ENCODE results near the gene DDIT3.
"Not testable (repeated sequence)": the region's sequence is repeated elsewhere in the genome, so short reads cannot be mapped to it uniquely, and the experiment has no call there.

DDIT3 gene

GRCh38 chr12:57506541-57506940, 13.8 kb downstream of the DDIT3 start:
- H3K4me1 ChIP-seq (ENCODE audit: control insufficient read depth in 1 of 2, insufficient read depth in 2 of 2, low read length in 2 of 2); H3K9me3 ChIP-seq (ENCODE audit: control insufficient read depth in 1 of 2, low read length in 2 of 2); H3K27me3 ChIP-seq (ENCODE audit: low read depth, low read length); H3K4me3 ChIP-seq (ENCODE audit: low read depth in 1 of 2, low read length in 2 of 2); H3K27ac ChIP-seq (ENCODE audit: low read length): not testable (repeated sequence)
- peaks cover 21 to 50% of the 10 kb centered on the region in 2 donors for H3K36me3 ChIP-seq (ENCODE audit: control insufficient read depth in 1 of 2, insufficient read depth in 2 of 2, low read length in 2 of 2)

- not testable (repeated sequence) for H3K9me3 ChIP-seq (ENCODE audit: control insufficient read depth in 1 of 2, low read length in 2 of 2); H3K27ac ChIP-seq (ENCODE audit: low read length); H3K27me3 ChIP-seq (ENCODE audit: low read depth, low read length); H3K4me1 ChIP-seq (ENCODE audit: control insufficient read depth in 1 of 2, insufficient read depth in 2 of 2, low read length in 2 of 2); H3K4me3 ChIP-seq (ENCODE audit: low read depth in 1 of 2, low read length in 2 of 2)
- H3K36me3 ChIP-seq (ENCODE audit: control insufficient read depth in 1 of 2, insufficient read depth in 2 of 2, low read length in 2 of 2): peaks cover 37 to 73% of the 10 kb centered on the region in 2 donors
Observed at GRCh38 chr12:57502311-57502969, 17.9 kb downstream of the DDIT3 start.

- H3K27me3 ChIP-seq (ENCODE audit: low read depth, low read length): no peaks in the 10 kb centered on the region
- H3K9me3 ChIP-seq (ENCODE audit: control insufficient read depth in 1 of 2, low read length in 2 of 2): no peaks in the 10 kb centered on the region
- H3K4me3 ChIP-seq (ENCODE audit: low read depth in 1 of 2, low read length in 2 of 2): no peak overlapping the region
- peaks cover 36 to 77% of the 10 kb centered on the region in 2 donors for H3K36me3 ChIP-seq (ENCODE audit: control insufficient read depth in 1 of 2, insufficient read depth in 2 of 2, low read length in 2 of 2)
- H3K4me1 ChIP-seq (ENCODE audit: control insufficient read depth in 1 of 2, insufficient read depth in 2 of 2, low read length in 2 of 2): no peaks in the 10 kb centered on the region
- H3K27ac ChIP-seq (ENCODE audit: low read length): no peak overlapping the region
Observed at GRCh38 chr12:57500213-57500612, 20.1 kb downstream of the DDIT3 start.

GRCh38 chr12:57498571-57498970, 21.7 kb downstream of the DDIT3 start:
- Histone ChIP-seq H3K9me3 (ENCODE audit: control insufficient read depth in 1 of 2, low read length in 2 of 2) (no peaks in the 10 kb centered on the region), H3K27me3 (ENCODE audit: low read depth, low read length) (no peaks in the 10 kb centered on the region), H3K27ac (ENCODE audit: low read length) (no peak overlapping the region), H3K4me3 (ENCODE audit: low read depth in 1 of 2, low read length in 2 of 2) (no peak overlapping the region), H3K4me1 (ENCODE audit: control insufficient read depth in 1 of 2, insufficient read depth in 2 of 2, low read length in 2 of 2) (no peaks in the 10 kb centered on the region), H3K36me3 (ENCODE audit: control insufficient read depth in 1 of 2, insufficient read depth in 2 of 2, low read length in 2 of 2) (peaks cover 28 to 64% of the 10 kb centered on the region in 2 donors)

- no peak overlapping the region for H3K27ac ChIP-seq (ENCODE audit: low read length)
- H3K4me3 ChIP-seq (ENCODE audit: low read depth in 1 of 2, low read length in 2 of 2): no peak overlapping the region
- H3K4me1 ChIP-seq (ENCODE audit: control insufficient read depth in 1 of 2, insufficient read depth in 2 of 2, low read length in 2 of 2): no peaks in the 10 kb centered on the region
- H3K27me3 ChIP-seq (ENCODE audit: low read depth, low read length): no peaks in the 10 kb centered on the region
- H3K9me3 ChIP-seq (ENCODE audit: control insufficient read depth in 1 of 2, low read length in 2 of 2): no peaks in the 10 kb centered on the region
- H3K36me3 ChIP-seq (ENCODE audit: control insufficient read depth in 1 of 2, insufficient read depth in 2 of 2, low read length in 2 of 2): peaks cover 28 to 59% of the 10 kb centered on the region in 2 donors
Observed at GRCh38 chr12:57498132-57498502, 22.2 kb downstream of the DDIT3 start.

- Histone ChIP-seq H3K27ac (ENCODE audit: low read length) (no peak overlapping the region), H3K36me3 (ENCODE audit: control insufficient read depth in 1 of 2, insufficient read depth in 2 of 2, low read length in 2 of 2) (peaks cover 28 to 57% of the 10 kb centered on the region in 2 donors), H3K27me3 (ENCODE audit: low read depth, low read length) (no peaks in the 10 kb centered on the region), H3K4me3 (ENCODE audit: low read depth in 1 of 2, low read length in 2 of 2) (no peak overlapping the region), H3K4me1 (ENCODE audit: control insufficient read depth in 1 of 2, insufficient read depth in 2 of 2, low read length in 2 of 2) (no peaks in the 10 kb centered on the region), H3K9me3 (ENCODE audit: control insufficient read depth in 1 of 2, low read length in 2 of 2) (no peaks in the 10 kb centered on the region)
Observed at GRCh38 chr12:57497223-57498131, 22.8 kb downstream of the DDIT3 start.

GRCh38 chr12:57496822-57497221, 23.5 kb downstream of the DDIT3 start:
- Histone ChIP-seq H3K4me3 (ENCODE audit: low read depth in 1 of 2, low read length in 2 of 2) (no peak overlapping the region), H3K9me3 (ENCODE audit: control insufficient read depth in 1 of 2, low read length in 2 of 2) (no peaks in the 10 kb centered on the region), H3K27me3 (ENCODE audit: low read depth, low read length) (no peaks in the 10 kb centered on the region), H3K4me1 (ENCODE audit: control insufficient read depth in 1 of 2, insufficient read depth in 2 of 2, low read length in 2 of 2) (no peaks in the 10 kb centered on the region), H3K27ac (ENCODE audit: low read length) (no peak overlapping the region), H3K36me3 (ENCODE audit: control insufficient read depth in 1 of 2, insufficient read depth in 2 of 2, low read length in 2 of 2) (peaks cover 28 to 53% of the 10 kb centered on the region in 2 donors)

- H3K4me3 ChIP-seq (ENCODE audit: low read depth in 1 of 2, low read length in 2 of 2); H3K4me1 ChIP-seq (ENCODE audit: control insufficient read depth in 1 of 2, insufficient read depth in 2 of 2, low read length in 2 of 2); H3K27me3 ChIP-seq (ENCODE audit: low read depth, low read length); H3K9me3 ChIP-seq (ENCODE audit: control insufficient read depth in 1 of 2, low read length in 2 of 2); H3K27ac ChIP-seq (ENCODE audit: low read length): not testable (repeated sequence)
- H3K36me3 ChIP-seq (ENCODE audit: control insufficient read depth in 1 of 2, insufficient read depth in 2 of 2, low read length in 2 of 2): peaks cover 30 to 52% of the 10 kb centered on the region in 2 donors
Observed at GRCh38 chr12:57495051-57495701, 25.1 kb downstream of the DDIT3 start.

- Histone ChIP-seq H3K4me1 (ENCODE audit: control insufficient read depth in 1 of 2, insufficient read depth in 2 of 2, low read length in 2 of 2) (peaks cover 3 to 13% of the 10 kb centered on the region in 2 donors), H3K27me3 (ENCODE audit: low read depth, low read length) (no peaks in the 10 kb centered on the region), H3K27ac (ENCODE audit: low read length) (no peak overlapping the region), H3K4me3 (ENCODE audit: low read depth in 1 of 2, low read length in 2 of 2) (no peak overlapping the region), H3K36me3 (ENCODE audit: control insufficient read depth in 1 of 2, insufficient read depth in 2 of 2, low read length in 2 of 2) (peaks cover 24 to 36% of the 10 kb centered on the region in 2 donors), H3K9me3 (ENCODE audit: control insufficient read depth in 1 of 2, low read length in 2 of 2) (no peaks in the 10 kb centered on the region)
Observed at GRCh38 chr12:57491393-57492280, 28.7 kb downstream of the DDIT3 start.

- Histone ChIP-seq H3K9me3 (ENCODE audit: control insufficient read depth in 1 of 2, low read length in 2 of 2) (no peaks in the 10 kb centered on the region), H3K4me3 (ENCODE audit: low read depth in 1 of 2, low read length in 2 of 2) (no peak overlapping the region), H3K4me1 (ENCODE audit: control insufficient read depth in 1 of 2, insufficient read depth in 2 of 2, low read length in 2 of 2) (peaks cover 3 to 13% of the 10 kb centered on the region in 2 donors), H3K36me3 (ENCODE audit: control insufficient read depth in 1 of 2, insufficient read depth in 2 of 2, low read length in 2 of 2) (peaks cover 24 to 29% of the 10 kb centered on the region in 2 donors), H3K27me3 (ENCODE audit: low read depth, low read length) (no peaks in the 10 kb centered on the region), H3K27ac (ENCODE audit: low read length) (no peak overlapping the region)
Observed at GRCh38 chr12:57490126-57490525, 30.2 kb downstream of the DDIT3 start.
